Stimulated activated CD8-positive, alpha-beta memory T cell treated with anti-CD3 and anti-CD28 coated beads, Interleukin-15, amount 100 ng/mL, for 48 hours (primary cell): Measurements from ENCODE around the gene LRRIQ1.
A peak's percentile ranks its signal among the peaks of the same experiment; 100 is the strongest.
"Not testable (repeated sequence)": the region's sequence is repeated elsewhere in the genome, so short reads cannot be mapped to it uniquely, and the experiment has no call there.

Source experiments
- DNase-seq, 2 donors: peaks; one replicate each; pipeline ENCODE4 v3.0.0-alpha.2; 2020; ENCODE audit warnings: low read depth in 2 of 2

LRRIQ1 gene, protein sequence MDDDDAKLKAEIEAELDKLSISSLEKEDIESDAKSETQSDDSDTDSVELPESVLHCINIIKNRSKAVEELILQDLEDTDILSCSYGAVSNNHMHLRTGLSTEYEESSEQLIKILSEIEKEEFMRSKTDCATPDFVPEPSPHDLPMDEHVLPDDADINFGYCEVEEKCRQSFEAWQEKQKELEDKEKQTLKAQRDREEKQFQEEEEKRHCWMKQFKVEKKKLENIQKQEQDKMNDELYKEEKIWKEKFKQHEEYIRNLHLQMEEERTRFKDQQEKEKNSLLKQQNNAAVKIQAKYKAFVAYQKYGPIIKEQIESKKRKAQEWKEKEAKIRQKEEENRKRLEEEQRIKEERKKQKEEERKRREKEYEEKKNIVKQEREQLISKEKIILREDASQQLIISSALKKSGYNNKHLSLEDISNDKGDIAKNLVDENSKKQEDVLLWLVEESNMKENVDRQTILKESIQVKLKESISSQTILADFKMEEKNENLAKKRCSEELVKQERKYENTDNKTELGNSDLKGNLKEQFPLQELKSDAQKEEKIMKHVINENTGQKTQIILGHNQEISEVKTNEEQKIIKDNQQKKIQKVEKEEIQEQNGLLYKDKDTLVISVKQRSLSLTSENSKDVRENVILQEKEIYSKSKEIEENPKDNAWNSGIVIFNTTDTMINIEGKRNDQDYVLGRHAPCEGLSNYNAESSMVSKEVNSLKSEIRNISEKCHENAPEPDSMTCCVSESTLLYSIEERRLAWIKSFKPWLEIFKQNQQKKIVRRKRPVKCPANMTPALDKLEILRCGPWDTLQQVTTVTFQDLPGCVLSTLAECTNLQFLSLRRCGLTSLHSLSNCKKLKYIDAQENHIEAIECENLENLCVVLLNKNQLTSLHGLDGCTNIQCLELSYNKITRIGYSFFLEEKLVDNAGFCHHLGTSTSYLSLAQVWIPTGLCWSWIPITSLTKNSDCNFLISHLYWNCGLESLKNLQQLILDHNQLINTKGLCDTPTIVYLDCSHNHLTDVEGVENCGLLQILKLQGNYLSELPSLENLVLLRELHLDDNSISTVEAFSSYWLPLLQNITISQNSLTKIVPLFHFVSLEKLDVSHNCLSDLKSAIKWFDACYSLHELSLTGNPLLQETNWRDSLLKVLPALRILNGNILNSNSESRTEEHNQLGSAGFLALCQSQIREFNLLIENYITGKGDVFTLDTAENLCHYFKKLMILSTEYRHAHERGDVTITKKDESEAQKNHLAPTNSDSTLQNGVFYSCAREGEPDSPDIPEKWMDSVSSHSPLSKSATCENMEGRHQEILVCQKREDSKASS (N-terminal part only)

DNA sequence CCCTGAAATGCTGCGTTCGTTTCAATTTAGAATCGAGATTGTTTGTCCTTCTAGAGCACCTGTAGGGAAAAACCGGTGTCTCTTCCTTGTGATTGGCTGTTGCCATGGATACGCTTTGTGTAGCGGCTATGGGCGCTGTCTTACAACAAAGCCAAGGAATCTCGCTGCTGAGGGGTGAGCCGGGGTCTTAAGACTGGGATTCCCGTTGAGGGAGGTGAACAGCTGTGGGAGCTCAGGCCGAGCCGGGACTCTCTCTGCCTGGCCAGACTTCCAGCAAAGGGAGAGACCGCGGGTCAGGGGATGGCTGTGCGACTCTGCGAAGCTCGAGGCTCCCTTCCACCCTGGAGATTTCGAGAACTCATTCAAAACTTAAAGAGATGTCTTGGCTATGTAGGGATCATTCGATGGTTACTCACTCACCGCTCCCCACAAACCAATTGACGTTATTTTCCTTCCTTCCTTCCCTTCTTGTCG lies at the start of gene LRRIQ1, which contains the start of gene TSPAN19:
Gene LRRIQ1 (plus strand): TSS at position 118 of the 474 bp plus-strand sequence. CDS start 1,826 bp downstream, outside the sequence.
Gene TSPAN19 (minus strand): TSS at position 44 of the 474 bp plus-strand sequence. CDS start 6,331 bp downstream, outside the sequence.
- DNase-seq = peak in 1 of 2 donors; percentile 1

GRCh38 chr12:84986586-84986985 lies 49.6 kb upstream of the LRRIQ1 start:
- DNase-seq = no peak

- no peak for DNase-seq
Observed at GRCh38 chr12:84994426-84994825, 41.7 kb upstream of the LRRIQ1 start.

DNA sequence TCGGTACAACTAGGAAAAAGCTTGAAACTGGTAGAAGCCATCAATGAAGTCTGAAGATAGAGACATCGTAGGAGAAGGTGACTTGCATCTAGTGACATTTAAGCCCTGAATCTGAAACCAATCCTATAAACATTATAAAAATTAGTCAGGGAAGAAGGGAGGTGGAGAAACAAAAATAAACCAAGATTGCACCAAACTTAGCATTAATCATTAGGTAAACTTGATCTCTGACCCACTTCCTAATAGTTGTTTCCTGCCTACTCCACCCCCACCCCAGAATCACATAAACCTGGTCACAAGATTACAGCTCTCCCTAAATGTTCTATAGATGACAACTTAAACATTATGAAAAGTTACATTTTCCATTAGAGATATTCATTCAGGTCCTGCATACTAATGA lies 40.5 kb upstream of the LRRIQ1 start:
- DNase-seq = no peak

DNA sequence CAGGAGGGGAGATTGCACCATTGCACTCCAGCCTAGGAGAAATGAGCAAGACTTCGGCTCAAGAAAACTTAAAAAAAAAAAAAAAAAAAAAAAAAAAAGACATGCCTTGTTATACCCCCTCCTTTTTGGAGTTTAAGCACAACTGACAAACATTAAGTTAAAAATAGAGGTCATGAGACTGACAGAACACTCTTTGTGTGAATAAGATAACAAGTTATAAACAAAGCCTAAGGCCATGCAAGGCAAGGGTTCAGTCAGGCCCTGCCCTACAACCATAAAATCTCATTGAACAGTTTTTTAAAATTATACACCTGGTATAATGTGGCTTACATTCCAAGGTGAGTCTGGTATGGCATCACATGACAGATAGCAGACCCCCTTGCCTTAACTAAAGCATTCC lies 39.4 kb upstream of the LRRIQ1 start:
- DNase-seq = no peak

GRCh38 chr12:84998341-84998740 lies 37.8 kb upstream of the LRRIQ1 start:
- no peak for DNase-seq

GRCh38 chr12:85000729-85001128 lies 35.4 kb upstream of the LRRIQ1 start:
- no peak for DNase-seq

- no peak for DNase-seq
Observed at GRCh38 chr12:85002778-85003296, 33.3 kb upstream of the LRRIQ1 start.

GRCh38 chr12:85004204-85004603 lies 31.9 kb upstream of the LRRIQ1 start:
- no peak for DNase-seq

GRCh38 chr12:85005047-85005446 lies 31.1 kb upstream of the LRRIQ1 start:
- DNase-seq = not testable (repeated sequence)

GRCh38 chr12:85005615-85006014 lies 30.5 kb upstream of the LRRIQ1 start:
- no peak for DNase-seq

GRCh38 chr12:85006206-85006605 lies 29.9 kb upstream of the LRRIQ1 start:
- DNase-seq = no peak

DNA sequence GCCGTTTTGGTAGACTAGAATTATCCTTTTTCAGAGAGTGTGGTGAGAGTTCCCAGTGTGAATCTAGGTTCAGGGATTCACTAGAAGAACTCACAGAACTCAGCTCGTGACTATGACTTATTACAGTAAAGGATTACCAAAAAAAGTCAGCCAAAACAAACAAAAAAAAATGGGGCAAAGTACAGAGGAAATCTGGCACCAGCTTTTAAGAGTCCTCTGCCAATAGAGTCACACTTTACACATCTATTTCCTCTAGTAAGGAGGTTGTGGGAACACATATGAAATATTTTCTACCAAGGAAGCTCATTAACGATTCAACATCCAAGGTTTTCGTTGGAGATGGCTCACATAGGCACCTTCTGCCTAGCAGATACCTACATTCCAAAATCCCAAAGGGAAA lies 28.3 kb upstream of the LRRIQ1 start:
- DNase-seq = no peak

GRCh38 chr12:85016413-85016812 lies 19.7 kb upstream of the LRRIQ1 start:
- DNase-seq = no peak

DNA sequence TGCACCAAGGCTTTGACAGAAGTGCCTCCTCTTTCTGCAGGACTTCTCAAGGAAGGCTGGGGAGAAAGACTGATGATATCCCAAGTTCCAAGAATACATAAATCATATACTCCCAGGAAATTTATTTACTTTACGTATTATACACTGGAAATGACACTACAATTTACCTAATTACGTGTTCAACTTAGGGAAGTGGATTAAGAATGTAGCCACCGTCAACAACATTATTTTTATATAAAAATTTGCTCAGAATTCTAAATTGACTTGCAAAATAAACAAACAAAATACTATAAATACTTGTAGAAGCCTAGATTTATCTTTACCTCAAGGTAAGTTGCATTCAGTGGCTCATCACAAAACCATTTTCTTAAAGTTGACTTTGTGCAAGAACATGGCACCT lies 19.0 kb upstream of the LRRIQ1 start:
- DNase-seq = no peak

DNA sequence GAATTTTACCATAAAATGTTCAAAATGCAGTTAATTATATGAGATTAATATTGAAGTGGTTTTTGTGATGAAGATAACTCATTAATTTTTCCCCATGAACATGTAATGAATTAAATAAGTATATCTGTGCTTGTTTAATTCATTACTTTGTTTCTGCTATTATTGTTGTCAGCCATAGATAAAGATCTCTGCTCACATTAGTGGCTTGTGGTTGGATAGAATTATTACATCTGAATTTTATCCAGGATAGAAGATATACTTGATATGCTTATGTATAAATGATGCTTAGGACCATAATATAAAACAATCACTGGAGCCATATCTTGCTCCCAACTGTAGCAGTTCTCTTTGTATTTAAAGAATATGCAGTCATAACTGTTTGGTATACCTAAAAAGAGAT lies 18.5 kb upstream of the LRRIQ1 start:
- DNase-seq = no peak

DNA sequence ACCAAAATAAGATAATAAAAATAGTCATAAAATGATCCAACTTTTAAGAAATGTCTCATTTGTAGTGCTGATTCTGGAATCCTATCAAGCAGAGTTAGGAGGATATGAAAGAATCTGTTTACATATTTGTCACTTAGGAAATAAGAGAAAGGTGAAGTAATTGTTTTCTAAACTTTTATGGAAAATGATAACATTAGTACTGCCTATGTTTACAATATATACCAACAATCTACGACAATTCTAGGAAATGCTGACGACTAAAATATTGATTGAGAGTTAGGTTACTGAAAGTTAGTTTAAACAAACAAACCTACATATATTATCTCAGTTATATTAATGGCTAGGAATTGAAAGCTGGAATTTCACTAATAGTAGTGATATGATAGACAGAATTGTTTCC lies 18.1 kb upstream of the LRRIQ1 start:
- no peak for DNase-seq

GRCh38 chr12:85029456-85029855 lies 6.7 kb upstream of the LRRIQ1 start:
- no peak for DNase-seq

GRCh38 chr12:85036733-85037132 lies 582 bp downstream of the LRRIQ1 start:
- no peak for DNase-seq

- DNase-seq = no peak
Observed at GRCh38 chr12:85041395-85041794, 5.2 kb downstream of the LRRIQ1 start.

DNA sequence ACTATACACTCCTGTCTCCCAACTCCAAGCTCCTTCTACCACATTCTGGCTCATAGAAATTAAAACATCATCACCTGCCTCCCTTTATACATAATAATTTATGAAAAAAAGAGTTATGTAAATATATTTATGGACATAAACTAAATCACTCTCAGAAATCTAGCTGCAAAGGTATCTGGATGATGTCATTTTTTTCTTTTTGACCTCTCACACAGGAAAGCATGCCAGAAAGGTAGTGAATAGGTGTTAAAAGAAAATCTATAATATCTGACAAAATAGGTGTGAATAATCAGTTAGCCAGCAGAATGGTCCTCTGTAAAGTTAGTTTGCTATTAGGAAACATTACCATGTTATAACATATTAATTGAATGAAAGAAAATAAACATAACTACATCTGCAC lies 7.7 kb downstream of the LRRIQ1 start:
- DNase-seq = no peak
